Lower lobe of right lung (tissue), 2 donors: Measurements from ENCODE around the gene S100B. TPM values are rescaled to one million over a fixed set of nuclear protein-coding genes. Genes with fewer than 3 reads are reported as not detected.
A peak's percentile ranks its signal among the peaks of the same experiment; 100 is the strongest.

ENCODE experiments used
- ATAC-seq, 2 donors: fragments of 200-7000 bp; cut with Tn5 transposase; one replicate each; pipeline ENCODE4 v1.9.1; 2020 to 2022; ENCODE audit warnings: mild to moderate bottlenecking in 2 of 2, moderate library complexity in 2 of 2
- DNase-seq: peaks from one replicate; pipeline ENCODE4 v3.0.0-alpha.2; 2020
- H3K27ac ChIP-seq: fragments of 200-600 bp; one replicate; pipeline ENCODE4 v1.8.0; 2022
- H3K27me3 ChIP-seq: fragments of 200-600 bp; one replicate; pipeline ENCODE4 v1.8.0; 2022; ENCODE audit warnings: low read depth
- H3K36me3 ChIP-seq: fragments of 200-600 bp; one replicate; pipeline ENCODE4 v1.8.0; 2022; ENCODE audit warnings: mild to moderate bottlenecking
- H3K4me1 ChIP-seq: fragments of 200-600 bp; one replicate; pipeline ENCODE4 v1.8.0; 2022
- H3K4me3 ChIP-seq: fragments of 200-600 bp; one replicate; pipeline ENCODE4 v1.8.0; 2022; ENCODE audit warnings: mild to moderate bottlenecking
- H3K9me3 ChIP-seq: fragments of 200-600 bp; one replicate; pipeline ENCODE4 v1.8.0; 2022
- CTCF ChIP-seq: fragments of 200-600 bp; IDR thresholded peaks from one replicate; pipeline ENCODE4 v1.8.0; 2022; ENCODE audit warnings: antibody characterized with exemption, mild to moderate bottlenecking
- intact Hi-C: fragments of 100-400 bp; cut with DNase I; formaldehyde crosslinking; loops from one replicate; pipeline ENCODE4 v1.11.0; 2022
- long read RNA-seq: library from polyadenylated mRNA; unstranded; transcript quantifications from one replicate; pipeline ENCODE4 v2.0.0, GENCODE V29; 2021
- total RNA-seq: library from RNA; stranded (reverse); fragmentation: NEBNext Ultra II Directional; extraction: Animal tissue kit (Norgen Biotek cat#: 25700); gene quantifications from one replicate; pipeline ENCODE4 v1.2.1, GENCODE V29; 2021
- donor health status: DM: no; HTN: yes; CAD: no; lungs with severe emphysema.

Gene S100B
- total RNA-seq, result 4.5 TPM
- long read RNA-seq, transcript S100B-201 (3 exons, 877 nt), result major isoform, 5 of 5 reads
- long read RNA-seq, partial matches to known transcripts, result 0 of 5 reads
- long read RNA-seq, other reads (novel, unspliced or antisense), result 0 of 5 reads

- H3K4me3 ChIP-seq, result no peak within 1 kb of the TSS
- H3K27me3 ChIP-seq, result no peaks in the 10 kb centered on the region
- H3K9me3 ChIP-seq, result no peaks in the 10 kb centered on the region
- H3K36me3 ChIP-seq, result no peaks in the 10 kb centered on the region
- peak within 1 kb of the TSS; percentile 48 for H3K27ac ChIP-seq
- H3K4me1 ChIP-seq, result peaks cover 23% of the 10 kb centered on the region
- intact Hi-C loops, result no loop called here
- no peak for DNase-seq
- ATAC-seq, result peak in 1 of 2 donors; percentile 29
- no peak for TF ChIP-seq CTCF
These were observed at the start of gene S100B for GRCh38 chr21:46604975-46605766. TSS of gene S100B (minus strand) at chr21:46605082. CDS start at chr21:46602415, 2,667 bp downstream.

DNA sequence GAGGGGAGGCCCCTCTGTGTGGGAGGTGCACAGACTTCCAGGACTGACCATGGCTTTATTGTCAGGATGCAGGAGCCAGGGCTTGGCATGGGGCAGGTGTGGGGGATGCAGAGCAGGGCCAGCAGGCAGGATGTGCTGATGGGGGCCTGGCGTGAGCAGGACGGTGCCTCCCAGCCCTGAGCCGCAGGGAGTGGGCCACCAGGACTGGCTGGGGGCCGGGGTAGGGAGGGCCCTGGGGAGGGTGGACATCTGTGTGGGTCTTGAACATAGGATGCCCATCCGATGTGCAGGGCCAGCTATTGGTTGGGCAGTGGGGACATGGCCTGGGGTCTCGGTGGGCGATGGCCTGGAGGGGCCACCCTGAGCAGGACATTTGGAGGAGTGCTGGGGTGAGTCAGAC is 46.2 kb upstream of the S100B start:
- H3K4me1 ChIP-seq, result no peaks in the 10 kb centered on the region

DNA sequence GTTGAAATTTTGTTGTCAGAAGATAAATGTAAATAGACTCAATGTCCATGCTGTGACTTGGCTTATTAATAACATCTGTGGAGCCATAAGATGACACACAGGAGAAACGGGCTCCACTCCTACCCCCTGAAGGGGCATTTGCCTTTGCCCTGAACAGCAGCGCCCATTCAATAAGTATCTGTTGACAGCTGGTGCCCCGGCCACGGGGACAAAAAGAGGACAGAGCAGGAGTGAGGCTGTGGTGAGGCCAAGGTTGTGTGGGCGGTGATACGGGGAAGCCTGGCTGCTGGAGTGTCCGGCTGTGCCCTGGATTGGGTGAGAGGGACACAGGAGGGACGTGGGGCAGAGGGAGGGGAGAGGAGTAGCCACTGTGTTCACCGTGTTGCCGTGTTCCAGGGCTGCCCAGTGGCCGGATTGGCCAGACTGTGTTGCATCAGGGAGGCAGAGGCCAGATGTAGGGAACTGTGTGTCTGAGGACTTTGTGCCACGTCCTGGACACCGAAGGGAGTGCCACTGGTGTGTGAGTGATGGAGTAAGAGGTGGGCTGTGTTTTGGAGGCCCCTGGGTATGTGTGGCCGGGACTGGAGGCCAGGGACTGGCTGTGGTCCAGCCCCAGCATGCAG is 45.7 kb upstream of the S100B start:
- Histone ChIP-seq H3K4me1 (no peaks in the 10 kb centered on the region), H3K9me3 (peaks cover 10% of the 10 kb centered on the region), H3K27me3 (no peaks in the 10 kb centered on the region), H3K4me3 (no peak overlapping the region), H3K27ac (no peak overlapping the region), H3K36me3 (peaks cover 100% of the 10 kb centered on the region)
- DNase-seq, result no peak
- no peak for TF ChIP-seq CTCF
- ATAC-seq, result peak in 1 of 2 donors; percentile 15
- intact Hi-C loops, result no loop called here

More for the DNA sequence above, 46.2 kb upstream of the S100B start:
- Histone ChIP-seq H3K9me3 (peaks cover 12% of the 10 kb centered on the region), H3K27me3 (no peaks in the 10 kb centered on the region), H3K27ac (no peak overlapping the region), H3K4me3 (no peak overlapping the region), H3K36me3 (peaks cover 95% of the 10 kb centered on the region)
- ATAC-seq (peak; percentile 16 to 17), DNase-seq (no peak)
- TF ChIP-seq CTCF, result no peak
- intact Hi-C loops, result no loop called here

DNA sequence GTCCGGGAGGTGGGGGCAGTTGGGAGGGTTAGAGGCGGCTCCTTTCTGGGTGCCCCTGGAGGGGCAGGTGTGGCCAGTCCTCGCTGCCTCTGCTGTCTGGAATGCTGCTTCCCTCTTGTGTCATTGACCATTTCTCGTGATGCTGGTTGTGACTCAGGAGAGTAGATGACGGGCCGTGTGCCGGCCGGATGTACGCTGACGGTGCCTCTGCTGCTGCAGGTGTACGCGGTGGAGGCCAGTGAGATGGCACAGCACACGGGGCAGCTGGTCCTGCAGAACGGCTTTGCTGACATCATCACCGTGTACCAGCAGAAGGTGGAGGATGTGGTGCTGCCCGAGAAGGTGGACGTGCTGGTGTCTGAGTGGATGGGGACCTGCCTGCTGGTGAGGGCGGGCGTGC is 44.5 kb upstream of the S100B start:
- DNase-seq, result no peak
- Histone ChIP-seq H3K36me3 (peaks cover 100% of the 10 kb centered on the region), H3K4me3 (no peak overlapping the region), H3K4me1 (peaks cover under 1% of the 10 kb centered on the region), H3K27me3 (no peaks in the 10 kb centered on the region), H3K9me3 (no peaks in the 10 kb centered on the region), H3K27ac (no peak overlapping the region)
- TF ChIP-seq CTCF, result no peak
- peak in 1 of 2 donors; percentile 7 for ATAC-seq
- intact Hi-C loops, result no loop called here

- intact Hi-C loops, result no loop called here
- H3K27ac ChIP-seq, result no peak overlapping the region
- peaks cover 100% of the 10 kb centered on the region for H3K36me3 ChIP-seq
- DNase-seq (no peak), ATAC-seq (no peak)
- H3K4me1 ChIP-seq, result peaks cover 9% of the 10 kb centered on the region
- no peaks in the 10 kb centered on the region for H3K9me3 ChIP-seq
- H3K4me3 ChIP-seq, result no peak overlapping the region
- H3K27me3 ChIP-seq, result no peaks in the 10 kb centered on the region
- no peak for TF ChIP-seq CTCF
These were observed 43.7 kb upstream of the S100B start for GRCh38 chr21:46648539-46648938.
